Epithelial cell of proximal tubule (primary cell): ENCODE measurements around the gene NGEF. TPM values are rescaled to one million over a fixed set of nuclear protein-coding genes. Genes with fewer than 3 reads are reported as not detected.

Source experiments
- DNase-seq: peaks from one replicate; pipeline ENCODE4 v3.0.0-alpha.2; 2011; ENCODE audit warnings: low read depth
- H3K4me3 ChIP-seq: 2 replicates; pipeline ENCODE4 v1.5.1; 2011; ENCODE audit warnings: low read depth, mild to moderate bottlenecking, low read length
- CTCF ChIP-seq: conservative IDR thresholded peaks from 2 replicates; pipeline ENCODE4 v1.5.1; 2012; ENCODE audit warnings: low read depth, mild to moderate bottlenecking, low read length
- total RNA-seq: library from RNA; depleted of rRNA; stranded (reverse); fragments of >200 nt; gene quantifications from 2 replicates; pipeline ENCODE4 v1.2.3, GENCODE V29; 2015

The NGEF gene
- total RNA-seq, 1 donor from 2014 or later: 8.6 TPM

- H3K4me3 ChIP-seq: no peak overlapping the region
- DNase-seq: no peak
- TF ChIP-seq CTCF: no peak
These were observed 18.8 kb upstream of the NGEF start for GRCh38 chr2:233031556-233032500.

GRCh38 chr2:233029321-233029720, 16.3 kb upstream of the NGEF start:
- TF ChIP-seq CTCF: no peak
- no peak for DNase-seq
- no peak overlapping the region for H3K4me3 ChIP-seq

GRCh38 chr2:233026198-233026813, 13.2 kb upstream of the NGEF start:
- TF ChIP-seq CTCF: no peak

GRCh38 chr2:233025706-233026105, 12.7 kb upstream of the NGEF start:
- DNase-seq: no peak
- H3K4me3 ChIP-seq: no peak overlapping the region
- no peak for TF ChIP-seq CTCF

More at GRCh38 chr2:233026198-233026813, 13.2 kb upstream of the NGEF start:
- peak; percentile 37 for DNase-seq
- H3K4me3 ChIP-seq: no peak overlapping the region

- no peak for DNase-seq
- no peak overlapping the region for H3K4me3 ChIP-seq
- TF ChIP-seq CTCF: no peak
These were observed 10.8 kb upstream of the NGEF start for GRCh38 chr2:233023761-233024410.

- no peak overlapping the region for H3K4me3 ChIP-seq
- TF ChIP-seq CTCF: no peak
- DNase-seq: no peak
These were observed 10.1 kb upstream of the NGEF start for GRCh38 chr2:233023007-233023760.
